Stimulated activated CD8-positive, alpha-beta memory T cell treated with anti-CD3 and anti-CD28 coated beads, Interleukin-7, amount 100 ng/mL, for 48 hours (primary cell): Measurements from ENCODE around the gene KRTAP9-3.
"Not testable (repeated sequence)": the region's sequence is repeated elsewhere in the genome, so short reads cannot be mapped to it uniquely, and the experiment has no call there.

ENCODE experiments used
- DNase-seq, 2 donors: peaks; one replicate each; pipeline ENCODE4 v3.0.0-alpha.2; 2020; ENCODE audit warnings: low read depth in 1 of 2; ENCODE audit errors: extremely low read depth in 1 of 2

KRTAP9-3 gene, protein sequence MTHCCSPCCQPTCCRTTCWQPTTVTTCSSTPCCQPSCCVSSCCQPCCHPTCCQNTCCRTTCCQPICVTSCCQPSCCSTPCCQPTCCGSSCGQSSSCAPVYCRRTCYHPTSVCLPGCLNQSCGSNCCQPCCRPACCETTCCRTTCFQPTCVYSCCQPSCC

GRCh38 chr17:41232399-41233105 is at the start of gene KRTAP9-3:
Gene KRTAP9-3 (plus strand): TSS chr17:41232449. CDS start chr17:41232502, 53 bp downstream.
- not testable (repeated sequence) for DNase-seq

DNA sequence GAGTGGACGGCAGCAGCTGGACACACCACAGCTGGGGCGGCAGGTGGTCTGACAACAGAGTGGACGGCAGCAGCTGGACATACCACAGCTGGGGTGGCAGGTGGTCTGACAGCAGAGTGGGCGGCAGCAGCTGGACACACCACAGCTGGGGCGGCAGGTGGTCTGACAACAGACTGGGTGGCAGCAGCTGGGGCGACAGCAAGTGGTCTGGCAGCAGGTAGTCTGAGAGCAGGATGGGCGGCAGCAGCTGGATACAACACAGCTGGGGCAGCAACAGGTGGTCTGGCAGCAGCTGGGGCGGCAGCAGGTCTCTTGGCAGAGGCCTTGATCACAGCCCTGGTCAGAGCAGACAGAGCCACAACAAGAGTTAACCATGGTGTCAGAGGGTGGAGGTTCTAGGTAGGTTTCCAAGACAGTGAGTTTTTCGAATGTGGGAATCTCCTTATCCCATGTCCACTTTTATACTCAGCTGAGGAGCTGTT is 47.7 kb upstream of the KRTAP9-3 start, which contains the start of gene KRTAP4-1:
KRTAP4-1 (minus strand) TSS at position 432 of the 482 bp plus-strand sequence; CDS start at position 375, 57 bp downstream.
- DNase-seq = no peak

GRCh38 chr17:41185001-41185400 is 47.2 kb upstream of the KRTAP9-3 start:
- no peak for DNase-seq

DNA sequence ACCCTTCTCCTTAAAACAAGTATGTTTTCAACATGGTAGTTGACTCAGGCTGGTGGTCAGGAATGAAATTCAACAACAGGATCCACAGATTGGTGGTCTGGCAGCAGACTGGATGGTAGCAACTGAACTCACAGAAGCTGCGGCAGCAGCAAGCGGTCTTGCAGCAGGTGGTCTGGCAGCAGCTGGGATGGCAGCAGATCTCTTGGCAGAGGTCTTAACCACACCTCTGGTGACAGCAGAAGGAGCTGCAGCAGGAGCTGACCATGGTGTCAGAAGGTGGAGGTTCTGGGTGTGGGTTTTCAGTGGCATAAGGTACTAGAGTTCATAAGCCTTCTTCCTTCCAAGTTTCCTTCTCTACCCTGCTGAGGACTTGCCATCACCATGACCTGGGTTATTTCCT is 45.4 kb upstream of the KRTAP9-3 start:
- no peak for DNase-seq

- DNase-seq = not testable (repeated sequence)
These were observed 42.4 kb upstream of the KRTAP9-3 start, which contains the start of gene KRTAP9-1 for GRCh38 chr17:41189837-41190318. Gene KRTAP9-1 (plus strand): TSS chr17:41189887. CDS start chr17:41189887, 0 bp downstream.

DNA sequence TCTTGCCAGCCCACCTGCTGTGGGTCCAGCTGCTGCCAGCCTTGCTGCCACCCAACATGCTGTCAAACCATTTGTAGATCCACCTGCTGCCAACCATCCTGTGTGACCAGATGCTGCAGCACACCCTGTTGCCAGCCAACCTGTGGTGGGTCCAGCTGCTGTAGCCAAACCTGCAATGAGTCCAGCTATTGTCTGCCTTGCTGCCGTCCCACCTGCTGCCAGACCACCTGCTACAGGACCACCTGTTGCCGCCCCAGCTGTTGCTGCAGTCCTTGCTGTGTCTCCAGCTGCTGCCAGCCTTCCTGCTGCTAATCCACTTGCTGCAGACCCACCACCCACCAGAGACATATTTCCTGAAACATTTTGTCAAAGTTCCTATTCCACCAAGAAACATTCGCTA is 41.9 kb upstream of the KRTAP9-3 start:
- DNase-seq = no peak

DNA sequence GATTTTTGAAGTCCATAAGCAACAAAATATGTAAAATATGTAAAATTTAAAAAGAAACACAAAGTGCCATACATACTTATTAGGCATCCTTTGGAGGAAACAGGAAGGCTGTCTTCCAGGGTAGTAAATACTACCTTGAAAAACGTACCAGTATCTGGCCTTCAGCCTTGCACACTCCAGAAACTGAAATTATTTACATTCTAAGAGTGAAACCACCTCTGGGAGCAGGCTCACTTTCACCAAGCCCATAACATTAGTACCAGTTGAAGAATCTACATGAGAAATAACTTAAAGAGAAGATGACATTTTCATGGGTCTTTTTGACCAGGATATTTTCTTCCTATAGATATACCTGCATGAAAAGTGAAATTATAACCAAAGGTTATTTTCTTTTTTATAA is 36.2 kb upstream of the KRTAP9-3 start:
- DNase-seq = no peak

DNA sequence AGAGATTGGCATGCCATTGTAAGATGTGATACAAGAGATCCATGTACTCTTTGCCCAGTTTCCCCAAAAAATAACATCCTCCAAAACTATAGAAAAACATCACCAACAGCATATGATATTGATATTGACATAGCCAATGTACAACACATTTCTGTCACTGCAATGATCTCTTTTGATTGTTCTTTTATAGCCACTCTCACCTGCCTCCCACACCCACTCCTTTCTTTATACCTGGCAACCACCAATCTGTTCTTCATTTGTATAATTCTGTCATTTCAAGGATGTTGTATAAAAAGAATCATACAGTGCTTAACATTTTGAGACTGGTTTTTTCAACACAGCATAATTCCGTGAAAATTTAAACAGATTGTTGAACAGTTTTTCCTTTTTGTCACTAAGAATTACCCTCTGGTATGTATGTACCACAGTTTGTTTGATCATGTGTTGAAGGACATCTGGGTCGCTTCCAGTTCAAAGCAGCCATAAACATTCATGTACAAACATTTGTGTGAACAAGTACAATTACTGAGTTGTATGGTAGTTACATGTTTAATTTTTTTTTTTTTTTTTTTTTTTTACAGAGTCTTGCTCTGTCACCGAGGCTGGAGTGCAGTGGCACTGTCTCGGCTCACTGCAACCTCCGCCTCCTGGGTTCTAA is 32.7 kb upstream of the KRTAP9-3 start:
- no peak for DNase-seq

- DNase-seq = no peak
These were observed 20.3 kb upstream of the KRTAP9-3 start for GRCh38 chr17:41211845-41212466.

- DNase-seq = no peak
These were observed 19.6 kb upstream of the KRTAP9-3 start for GRCh38 chr17:41212524-41213169.

DNA sequence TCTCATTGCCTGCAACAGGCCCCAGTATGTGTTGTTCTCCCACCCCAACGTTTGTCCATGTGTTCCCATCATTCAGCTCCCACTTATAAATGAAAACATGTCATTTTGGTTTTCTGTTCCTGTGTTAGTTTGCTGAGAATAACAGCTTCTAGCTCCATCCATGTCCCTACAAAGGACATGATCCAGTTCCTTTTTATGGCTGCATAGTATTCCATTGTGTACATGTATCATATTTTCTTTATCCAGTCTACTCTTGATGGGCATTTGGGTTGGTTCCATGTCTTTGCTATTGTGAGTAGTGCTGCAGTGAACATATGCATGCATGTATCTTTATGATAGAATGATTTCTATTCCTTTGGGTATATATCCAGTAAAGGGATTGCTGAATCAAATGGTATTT is 16.6 kb upstream of the KRTAP9-3 start:
- no peak for DNase-seq

DNA sequence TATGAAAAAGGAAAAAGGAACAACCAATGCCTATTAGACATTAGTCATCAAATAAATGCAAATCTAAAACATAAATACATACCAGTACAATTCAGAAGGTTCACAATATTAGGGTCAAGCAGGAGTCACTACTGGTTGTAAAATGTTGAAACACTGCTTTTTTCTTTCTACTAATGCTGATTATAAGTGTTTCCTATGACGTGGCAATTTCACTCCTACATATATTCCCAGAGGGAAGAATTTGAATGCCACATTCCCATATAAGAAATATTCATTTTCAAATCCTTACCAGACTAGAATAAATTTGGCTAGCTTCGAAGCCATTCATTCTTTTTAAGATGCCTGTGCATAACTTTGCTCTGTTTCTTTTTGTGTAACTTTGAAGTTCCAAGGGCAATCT is 8.4 kb upstream of the KRTAP9-3 start:
- no peak for DNase-seq

DNA sequence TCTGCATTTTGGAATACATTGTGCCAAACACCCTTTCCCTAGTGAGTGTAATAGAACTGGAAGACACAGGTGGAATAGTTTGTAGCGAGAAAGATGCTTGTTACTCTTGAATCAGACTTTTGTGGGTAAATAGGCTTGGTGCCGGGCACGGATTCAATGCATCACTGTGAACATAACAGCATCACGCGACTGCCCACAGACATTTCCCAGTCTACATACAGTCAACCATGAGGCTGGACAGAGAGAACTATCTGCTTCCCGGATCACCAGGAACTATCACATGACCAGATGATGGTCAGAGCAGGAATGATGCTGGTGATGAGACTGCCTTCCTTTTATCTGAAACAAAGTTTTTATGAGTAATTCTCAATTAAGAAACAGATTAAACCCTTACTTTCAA is 6.2 kb upstream of the KRTAP9-3 start:
- DNase-seq = no peak

- DNase-seq = not testable (repeated sequence)
These were observed 5.6 kb upstream of the KRTAP9-3 start, which contains the start of gene KRTAP9-2 for GRCh38 chr17:41226598-41227095. Gene KRTAP9-2 (plus strand): TSS chr17:41226648. CDS start chr17:41226655, 7 bp downstream.

GRCh38 chr17:41230094-41230493 is 2.2 kb upstream of the KRTAP9-3 start:
- DNase-seq = no peak

DNA sequence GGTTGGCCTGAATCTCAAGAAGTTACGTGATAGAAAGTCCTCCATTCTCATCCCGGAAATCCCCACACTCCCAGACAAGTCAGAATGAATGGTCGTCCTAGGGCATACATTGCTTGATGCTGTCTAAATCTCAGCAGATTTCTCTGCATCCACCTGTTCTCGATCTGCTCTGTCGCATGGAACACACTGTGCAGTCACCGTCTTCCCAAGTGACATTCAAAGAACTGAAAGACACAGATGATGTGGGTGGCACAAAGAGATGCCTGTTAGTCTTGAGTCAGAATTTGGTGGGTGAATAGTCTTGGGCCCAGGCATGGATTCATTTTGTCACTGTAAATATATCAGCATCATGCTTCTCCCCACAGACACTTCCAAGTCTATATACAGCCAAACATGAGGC is 518 bp upstream of the KRTAP9-3 start:
- no peak for DNase-seq

- not testable (repeated sequence) for DNase-seq
These were observed 4.9 kb downstream of the KRTAP9-3 start for GRCh38 chr17:41237116-41237515.

GRCh38 chr17:41237949-41238437 is 5.7 kb downstream of the KRTAP9-3 start, which contains the start of gene KRTAP9-8:
Gene KRTAP9-8 (plus strand): TSS chr17:41237999. CDS start chr17:41238052, 53 bp downstream.
- not testable (repeated sequence) for DNase-seq

DNA sequence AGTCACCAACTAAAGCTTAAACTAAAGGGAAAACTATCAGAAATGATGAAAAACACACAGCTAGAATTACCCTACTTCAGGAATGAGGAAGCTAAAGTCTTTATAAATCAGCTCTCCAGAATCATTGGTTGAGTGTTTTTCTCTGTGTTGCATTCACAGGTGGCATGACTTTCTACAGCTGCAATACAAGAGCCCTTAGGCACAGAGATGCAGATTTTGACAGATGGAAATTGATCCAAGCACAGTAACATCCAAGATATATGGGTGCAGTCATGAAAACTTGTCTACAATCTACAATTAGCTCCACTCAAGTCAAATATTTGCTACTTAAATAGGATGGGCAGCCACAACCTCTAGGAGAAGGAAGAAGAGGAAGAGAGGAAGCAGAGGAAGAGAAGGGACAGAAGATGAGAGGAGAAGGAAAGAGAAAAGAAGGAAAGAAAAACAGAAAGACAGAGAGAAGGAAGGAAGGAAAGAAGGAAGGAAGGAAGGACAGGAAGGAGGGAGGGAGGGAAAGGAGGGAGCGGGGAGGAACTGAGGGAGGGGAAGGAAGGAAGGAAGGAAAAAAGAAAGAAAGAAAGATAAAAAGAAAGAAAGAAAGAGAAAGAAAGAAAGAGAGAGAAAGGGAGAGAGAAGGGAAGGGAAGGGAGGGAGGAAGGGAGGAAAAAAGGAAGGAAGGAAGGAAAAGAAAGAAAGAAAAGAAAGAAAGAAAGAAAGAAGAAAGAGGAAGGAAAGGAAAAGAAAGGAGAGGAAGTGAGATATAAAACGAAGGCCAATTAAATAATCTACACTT is 14.9 kb downstream of the KRTAP9-3 start:
- DNase-seq = not testable (repeated sequence)
